Astrocyte of the spinal cord (primary cell): Measurements from ENCODE around the gene RHOF.

Source experiments
- DNase-seq: peaks from one replicate; pipeline ENCODE4 v3.0.0; 2011; ENCODE audit warnings: low read depth, low spot score
- H3K4me3 ChIP-seq: 2 replicates; pipeline ENCODE4 v1.5.1; 2011; ENCODE audit warnings: low read depth, mild to moderate bottlenecking, low read length, moderate library complexity
- CTCF ChIP-seq: IDR thresholded peaks from 2 replicates; pipeline ENCODE4 v1.5.1; 2012; ENCODE audit warnings: low read depth, mild to moderate bottlenecking, low read length, inconsistent platforms
- in situ Hi-C: cut with HindIII; loops from 2 replicates; pipeline ENCODE4 v1.10.0; 2017; ENCODE audit warnings: low sequenced_read_pairs

RHOF gene

GRCh38 chr12:121826318-121827150 is 33.0 kb upstream of the RHOF start:
- no peak for DNase-seq
- in situ Hi-C loops = no loop called here
- no peak overlapping the region for H3K4me3 ChIP-seq
- TF ChIP-seq CTCF = no peak

GRCh38 chr12:121825041-121825523 is 31.6 kb upstream of the RHOF start:
- DNase-seq = no peak
- in situ Hi-C loops = no loop called here
- no peak overlapping the region for H3K4me3 ChIP-seq
- no peak for TF ChIP-seq CTCF

- in situ Hi-C loops = no loop called here
- TF ChIP-seq CTCF = no peak
- no peak for DNase-seq
- H3K4me3 ChIP-seq = no peak overlapping the region
Measured at GRCh38 chr12:121823727-121824115, 30.2 kb upstream of the RHOF start.

GRCh38 chr12:121823101-121823726 is 29.7 kb upstream of the RHOF start:
- no peak overlapping the region for H3K4me3 ChIP-seq
- in situ Hi-C loops = no loop called here
- TF ChIP-seq CTCF = peak; percentile 26
- no peak for DNase-seq

GRCh38 chr12:121822393-121823100 is 29.1 kb upstream of the RHOF start:
- in situ Hi-C loops = no loop called here
- no peak overlapping the region for H3K4me3 ChIP-seq
- TF ChIP-seq CTCF = no peak
- no peak for DNase-seq

GRCh38 chr12:121820056-121820455 is 26.6 kb upstream of the RHOF start:
- in situ Hi-C loops = no loop called here

More at GRCh38 chr12:121820056-121820455, 26.6 kb upstream of the RHOF start:
- no peak overlapping the region for H3K4me3 ChIP-seq
- DNase-seq = no peak
- no peak for TF ChIP-seq CTCF
